Measurements from ENCODE around the gene FAM90A1. TPM values are rescaled to one million over a fixed set of nuclear protein-coding genes. Genes with fewer than 3 reads are reported as not detected.

The FAM90A1 gene
- total RNA-seq, 2 experiments from 2014 or later: 0.13 to 0.27 TPM

Other genes with a start within 250 kb of the FAM90A1 start
- gene FOXJ2, start 194.9 kb downstream of the FAM90A1 start, total RNA-seq: 10 to 100 TPM; 11.1 to 12.8 TPM
- 1 to 10 TPM; 1.1 to 1.4 TPM for gene C3AR1, start 161.3 kb downstream of the FAM90A1 start, total RNA-seq
- 10 to 100 TPM; 26.7 to 29.6 TPM for gene NECAP1, start 145.3 kb downstream of the FAM90A1 start, total RNA-seq
- gene CLEC4A, start 104.0 kb downstream of the FAM90A1 start, total RNA-seq: 1 to 10 TPM in 1 of 2 experiments, under 1 TPM in 1; 0.98 to 2.0 TPM
- not detected for gene ZNF705A, start 70.6 kb downstream of the FAM90A1 start, total RNA-seq
- gene CLEC6A, start 228.3 kb upstream of the FAM90A1 start, total RNA-seq: not detected